Stimulated activated CD8-positive, alpha-beta memory T cell treated with anti-CD3 and anti-CD28 coated beads, Interleukin-4, amount 100 ng/mL, for 4 hours (primary cell): ENCODE data around the gene GARS1.

Experiments used
- DNase-seq, 2 donors: peaks; one replicate each; pipeline ENCODE4 v3.0.0-alpha.2; 2020; ENCODE audit warnings: low read depth in 2 of 2, low spot score in 1 of 2

GARS1 gene

DNA sequence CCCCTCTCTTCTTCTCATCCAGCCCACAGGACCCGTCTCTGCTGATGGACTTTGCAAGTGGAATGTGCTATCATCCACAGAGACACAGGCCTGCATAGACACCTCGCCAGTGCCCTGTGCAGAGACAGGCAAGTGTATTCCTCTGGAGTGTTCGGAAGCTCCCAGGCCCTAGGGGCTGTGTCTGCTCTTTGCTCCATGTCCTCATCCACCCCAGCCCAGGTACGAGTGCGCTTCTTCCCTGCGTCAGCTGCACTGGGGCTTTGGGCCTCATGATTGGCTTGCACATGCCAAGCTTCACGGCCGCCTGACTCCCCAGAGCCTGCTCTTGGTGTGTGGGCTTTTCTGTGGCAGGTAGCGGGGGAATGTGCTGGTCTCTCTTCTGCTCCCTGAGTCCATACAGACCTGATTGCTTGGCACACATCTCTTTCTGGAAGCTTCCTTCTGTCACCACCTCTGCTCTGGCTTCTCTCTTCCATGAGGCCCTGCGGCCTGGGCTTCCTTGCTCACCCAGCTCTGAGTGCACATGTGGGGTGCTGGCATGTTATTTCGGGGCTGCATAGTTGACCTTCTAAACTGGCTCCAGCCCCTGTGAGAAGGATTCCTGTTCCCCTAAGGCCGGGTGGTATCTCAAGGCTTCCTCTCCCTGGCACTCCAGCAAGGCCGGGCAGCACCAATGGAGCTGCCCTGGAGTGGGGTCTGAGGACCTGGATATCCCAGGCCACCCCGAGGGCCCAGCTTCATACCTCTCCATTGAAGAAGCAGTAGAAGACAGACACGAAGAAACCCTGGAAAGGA, 59.8 kb downstream of the GARS1 start:
- no peak for DNase-seq

DNA sequence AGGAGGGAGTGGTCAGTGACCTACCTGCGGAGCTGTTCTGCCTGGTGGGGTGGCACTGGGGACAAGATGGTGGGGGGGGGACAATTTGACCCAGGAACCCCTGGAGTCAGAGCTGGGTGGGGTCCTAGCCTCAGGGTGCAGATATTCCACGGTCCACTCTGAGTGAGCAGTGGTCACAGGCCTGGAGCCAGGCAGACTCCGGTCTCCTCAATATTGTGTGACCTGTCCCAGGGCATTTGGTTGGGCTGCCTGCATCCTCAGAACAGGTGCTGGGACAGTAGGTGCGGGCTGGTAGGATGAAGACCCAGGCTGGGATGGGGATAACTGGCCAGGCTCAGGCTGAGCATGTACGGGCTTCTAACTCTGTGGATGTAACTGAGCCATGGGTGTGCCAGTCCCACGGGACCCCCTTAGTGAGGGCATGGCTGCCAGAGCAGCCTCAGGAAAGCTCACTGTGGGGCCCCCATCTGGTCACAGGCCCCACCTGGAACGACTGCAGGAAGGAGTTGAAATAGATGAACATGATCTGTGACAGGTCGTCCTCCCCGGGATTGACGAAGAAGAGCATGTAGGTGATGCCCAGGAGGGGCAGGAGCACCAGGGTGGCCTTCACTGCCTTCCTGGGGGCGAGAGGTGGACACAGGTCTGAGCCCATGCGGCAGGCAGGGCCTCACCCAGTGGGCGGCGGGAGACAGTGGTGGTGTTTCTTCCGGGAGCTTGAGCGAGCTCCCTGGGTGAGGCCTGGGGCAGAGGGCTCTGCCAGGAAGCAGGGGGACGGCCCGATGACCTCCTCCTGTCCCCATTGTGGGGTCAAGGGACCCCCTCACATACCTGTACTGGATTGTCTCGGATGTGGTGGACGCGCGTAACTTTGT, 60.7 kb downstream of the GARS1 start:
- no peak for DNase-seq

DNA sequence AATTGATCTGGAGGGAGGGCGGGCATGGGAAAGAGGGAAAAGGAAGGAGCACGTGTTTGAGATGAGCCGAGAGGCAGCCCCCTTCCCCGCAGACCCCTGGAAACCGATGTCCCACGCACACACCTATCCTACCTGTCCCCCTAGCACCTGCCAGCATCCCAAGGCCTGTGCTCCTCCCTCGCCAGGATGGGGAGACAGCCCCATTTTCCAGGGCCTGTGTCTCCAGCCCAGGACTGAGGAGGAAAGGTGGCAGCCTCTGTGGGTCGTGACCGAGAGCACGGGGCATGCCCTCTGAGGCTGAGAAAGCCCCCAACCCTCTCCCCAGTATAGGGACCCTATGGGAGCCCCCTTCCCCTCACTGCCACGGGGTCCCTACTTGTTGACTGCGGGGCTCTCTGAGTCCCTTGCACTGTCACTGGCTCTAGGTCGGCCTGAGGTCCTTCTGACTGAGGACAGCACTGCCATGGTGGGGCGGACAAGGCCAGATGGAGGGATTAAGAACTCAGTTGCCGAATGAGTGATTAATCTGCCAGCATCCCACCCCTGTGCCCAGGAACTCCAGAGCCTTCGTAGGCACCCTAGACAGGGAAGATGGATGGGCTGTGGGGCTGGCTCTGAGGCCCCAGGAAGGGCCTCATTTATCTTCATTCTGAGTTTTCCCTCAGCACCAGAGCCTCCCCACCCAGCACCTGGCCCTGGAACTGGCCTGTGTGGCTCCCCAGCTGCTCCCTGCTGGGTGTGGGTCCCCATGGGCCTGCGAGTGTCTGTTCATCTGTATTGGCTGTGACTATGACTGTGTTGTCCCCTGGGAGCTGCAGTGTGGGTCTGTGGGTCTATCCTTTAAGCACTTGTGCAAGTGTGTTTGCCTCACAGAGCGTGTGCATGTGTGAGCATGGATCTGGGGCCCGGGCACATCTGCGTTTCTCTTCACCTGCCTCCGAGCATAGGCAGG, 61.6 kb downstream of the GARS1 start:
- no peak for DNase-seq

DNA sequence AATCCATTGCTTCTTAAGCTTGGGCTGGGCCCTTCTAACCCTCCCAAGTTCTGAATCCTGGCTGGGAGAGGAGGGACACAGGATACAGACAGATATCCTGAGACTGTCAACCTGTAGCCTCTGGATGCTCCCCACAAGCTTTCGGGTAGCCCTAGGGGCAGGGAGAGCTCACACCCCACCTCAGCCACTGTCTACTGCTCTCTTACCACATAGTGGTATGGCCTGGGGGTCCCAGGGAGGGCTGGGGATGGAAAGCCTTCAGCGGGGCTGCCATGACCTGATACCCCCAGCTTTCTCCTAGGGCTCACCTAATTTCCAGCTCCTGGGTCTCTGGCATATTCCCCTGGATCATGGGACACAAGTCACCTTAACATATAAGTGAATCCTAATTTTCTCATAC, 62.5 kb downstream of the GARS1 start:
- DNase-seq = no peak

DNA sequence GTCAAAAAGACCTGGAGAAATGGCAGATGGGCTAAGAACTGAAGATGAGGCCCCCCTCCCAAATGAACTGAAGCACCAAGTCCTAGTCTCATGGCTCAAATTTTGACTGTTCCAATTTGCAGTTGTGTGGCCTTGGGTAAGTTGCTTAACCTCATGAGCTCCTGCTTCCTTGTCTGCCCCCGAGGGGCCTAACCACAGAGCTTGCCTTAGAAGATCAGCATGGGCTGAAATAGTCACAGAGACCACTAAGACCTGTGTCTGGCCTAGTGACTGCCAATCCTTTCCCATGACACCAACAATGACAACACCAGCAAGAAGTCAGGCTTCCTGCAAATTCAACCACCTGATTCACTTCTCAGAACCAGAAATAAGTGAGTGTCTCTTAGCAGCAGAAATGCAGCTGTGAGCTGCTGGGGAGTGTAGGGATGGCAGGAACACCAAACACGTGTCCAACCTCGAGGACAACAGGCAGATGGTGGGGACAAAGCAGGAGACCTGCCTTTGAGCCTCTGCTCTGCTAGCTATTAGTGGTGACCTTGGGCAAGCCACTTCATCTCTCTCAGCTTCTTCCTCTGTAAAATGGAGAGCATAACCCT, 63.9 kb downstream of the GARS1 start:
- DNase-seq = no peak

DNA sequence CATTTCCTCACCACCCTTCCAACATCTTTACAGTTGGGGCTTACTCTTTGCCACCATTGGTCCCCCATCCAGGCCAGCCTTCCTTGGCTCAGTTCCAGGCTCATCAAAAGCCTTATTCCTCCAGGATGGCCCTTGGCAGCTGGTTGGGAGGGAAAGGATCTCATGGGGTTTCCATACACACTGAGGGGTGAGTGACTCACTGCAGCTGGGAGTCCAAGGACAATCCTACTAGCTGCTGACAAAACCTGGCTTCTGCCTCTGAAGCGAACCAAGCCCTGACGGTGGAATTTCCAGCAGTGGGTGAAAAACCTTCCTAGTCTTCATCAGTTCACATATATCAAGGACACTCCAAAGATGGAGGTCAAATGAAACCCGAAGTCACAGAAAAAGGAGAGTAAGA, 64.6 kb downstream of the GARS1 start:
- DNase-seq = no peak

DNA sequence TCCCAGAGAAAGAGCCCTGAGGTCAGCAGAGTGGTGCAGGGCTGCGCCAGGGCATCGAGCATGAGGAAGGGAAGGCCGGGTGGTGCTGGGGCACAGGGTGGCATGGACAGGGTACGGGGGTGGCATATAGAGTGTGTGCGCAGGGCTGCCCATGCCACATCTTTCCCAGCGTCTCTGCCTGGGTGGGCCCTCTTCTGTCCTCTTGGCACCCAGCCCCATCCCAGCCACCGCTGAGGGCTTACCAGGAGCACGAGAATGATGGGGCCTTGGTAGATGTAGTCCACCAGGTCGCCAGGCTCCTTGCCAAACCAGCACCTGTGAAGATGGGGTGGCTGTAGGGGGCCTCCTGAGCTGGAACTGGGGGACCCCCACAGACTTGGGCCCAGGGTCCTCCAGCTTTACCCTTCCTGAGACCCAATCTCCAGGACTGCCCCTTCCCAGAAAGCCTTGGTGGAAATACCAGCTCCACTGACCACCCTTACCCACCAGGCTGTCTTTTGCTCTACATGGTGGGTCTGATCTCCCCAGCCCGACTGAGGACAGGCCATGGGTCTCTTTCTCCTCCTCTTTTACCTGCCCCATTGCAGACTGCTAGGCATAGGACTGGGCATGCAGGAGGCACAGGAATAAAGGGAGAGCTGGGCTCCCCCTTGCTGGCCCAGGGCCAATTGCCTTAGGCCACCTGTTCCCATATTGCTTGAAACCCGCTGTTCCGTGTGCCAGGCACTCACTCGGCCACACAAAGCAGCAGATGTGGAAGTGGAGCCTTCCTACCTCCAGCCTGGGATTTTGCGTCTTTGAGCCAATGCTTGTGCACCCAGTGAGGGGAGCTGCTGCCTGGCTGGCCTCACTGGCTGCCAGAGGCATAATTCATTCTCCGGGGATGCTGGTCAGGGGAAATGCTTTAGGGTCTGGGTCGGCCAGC, 65.9 kb downstream of the GARS1 start:
- DNase-seq = no peak

DNA sequence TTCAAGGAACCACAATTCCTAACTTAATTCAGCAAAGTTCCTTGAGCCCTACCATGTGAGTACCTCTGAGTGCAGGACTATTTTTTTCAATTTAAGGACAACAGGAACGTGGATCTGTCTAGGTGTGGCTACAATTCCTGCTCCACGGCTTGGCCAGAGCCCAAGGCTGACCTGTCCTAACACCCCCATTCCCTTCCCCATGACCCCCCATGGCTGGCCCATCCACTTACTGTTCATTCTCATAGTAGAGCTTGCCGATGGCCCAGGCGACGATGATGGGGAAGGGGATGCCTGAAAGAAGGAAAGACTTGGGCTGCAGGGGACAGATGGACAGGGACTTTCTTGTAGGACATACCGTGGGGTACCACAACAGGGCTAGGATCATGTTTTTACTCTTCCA, 67.2 kb downstream of the GARS1 start:
- no peak for DNase-seq

DNA sequence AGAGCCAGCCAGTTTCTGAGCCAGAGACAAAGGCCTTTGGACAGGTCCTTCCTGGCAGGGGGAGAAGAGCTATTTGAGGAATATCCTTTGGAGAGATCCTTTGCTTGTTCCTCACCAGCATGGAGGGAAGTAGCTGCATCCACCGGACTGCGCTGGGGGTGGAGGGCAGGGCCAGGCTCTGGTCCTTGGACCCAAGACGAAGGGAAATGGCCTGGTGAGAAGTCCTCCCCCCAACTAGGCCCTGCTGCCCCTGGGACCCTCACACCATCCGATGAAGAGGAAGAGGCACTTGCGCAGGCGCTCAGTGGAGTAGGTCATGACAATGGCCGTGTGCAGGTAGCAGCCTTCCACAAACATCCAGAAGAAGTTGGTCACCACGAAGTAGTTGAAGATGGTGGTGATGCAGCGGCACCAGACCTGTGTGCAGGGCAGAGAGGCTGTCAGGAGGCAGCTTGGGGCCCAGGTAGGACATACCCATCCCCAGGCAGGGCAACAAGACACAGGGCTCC, 67.8 kb downstream of the GARS1 start:
- DNase-seq = no peak

DNA sequence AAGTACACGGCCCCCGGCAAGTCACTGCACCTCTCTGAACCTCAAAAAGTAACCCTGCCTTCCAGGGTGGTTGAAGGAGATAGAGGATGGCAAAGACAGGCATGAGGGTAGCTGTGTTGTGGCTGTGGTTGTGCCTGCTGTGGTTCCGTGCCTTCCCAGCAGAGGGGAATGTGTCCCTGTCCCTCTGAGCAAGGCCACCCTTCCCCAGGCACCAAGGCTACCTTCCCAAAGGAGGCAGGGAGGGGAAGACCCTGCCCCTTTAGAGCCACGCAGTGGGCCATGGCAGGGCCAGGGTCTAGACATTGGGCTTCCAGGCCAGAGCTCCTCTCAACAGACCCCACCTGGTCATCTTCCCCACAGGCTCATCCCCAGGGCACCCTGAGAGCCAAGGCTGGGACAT, 68.7 kb downstream of the GARS1 start:
- DNase-seq = no peak

DNA sequence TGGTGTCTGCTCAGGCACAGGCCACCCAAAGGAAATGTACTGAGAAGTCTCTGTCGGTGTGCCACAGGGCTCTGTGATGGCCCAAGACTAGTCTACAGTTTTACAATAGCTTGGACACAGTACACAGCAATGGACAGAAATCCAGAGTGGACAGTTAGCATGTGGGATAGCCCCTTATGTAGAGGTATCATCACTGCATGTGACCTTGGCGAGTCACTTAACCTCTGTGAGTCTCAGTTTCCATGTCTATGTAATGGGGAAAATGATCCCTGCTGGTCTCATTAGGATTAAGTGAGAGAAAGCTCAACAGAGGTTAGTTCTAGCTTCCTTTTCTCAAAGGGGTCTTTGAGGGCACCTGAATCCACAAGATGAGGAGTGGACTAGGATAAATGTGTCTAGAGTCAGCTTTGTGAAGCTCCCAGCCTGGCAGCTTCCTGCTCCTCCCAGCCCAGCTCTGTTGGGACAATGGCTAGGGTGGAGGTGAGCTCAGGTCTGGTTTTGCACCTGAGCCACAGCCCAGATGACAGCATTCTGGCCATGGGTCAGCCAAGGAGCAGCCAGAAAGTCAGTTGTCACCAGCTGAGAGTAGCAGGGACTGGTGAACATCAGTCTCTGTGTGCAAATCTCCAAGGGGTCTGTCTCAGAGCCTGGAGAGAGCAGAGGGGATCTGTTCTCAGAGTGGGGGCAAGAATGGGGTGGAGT, 69.7 kb downstream of the GARS1 start:
- no peak for DNase-seq

DNA sequence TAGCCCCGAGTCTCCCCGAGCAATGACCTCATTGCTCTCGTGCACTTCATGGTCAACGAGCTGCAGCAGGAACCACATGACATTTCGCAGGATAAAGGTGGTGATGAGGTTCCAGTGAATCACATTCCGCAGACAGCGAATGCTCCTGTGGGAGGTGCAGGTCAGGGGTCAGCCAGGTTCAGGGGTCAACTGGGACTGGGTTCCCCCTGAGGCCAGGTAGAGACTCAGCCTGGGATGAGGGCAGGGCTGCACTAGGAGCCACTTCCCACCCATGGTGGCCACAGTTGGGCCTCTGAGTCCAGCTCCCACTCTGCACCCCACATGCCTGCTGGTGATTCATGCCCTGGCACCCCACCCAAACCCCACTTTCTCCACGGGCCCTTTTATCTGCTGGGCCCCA, 70.4 kb downstream of the GARS1 start:
- DNase-seq = no peak

DNA sequence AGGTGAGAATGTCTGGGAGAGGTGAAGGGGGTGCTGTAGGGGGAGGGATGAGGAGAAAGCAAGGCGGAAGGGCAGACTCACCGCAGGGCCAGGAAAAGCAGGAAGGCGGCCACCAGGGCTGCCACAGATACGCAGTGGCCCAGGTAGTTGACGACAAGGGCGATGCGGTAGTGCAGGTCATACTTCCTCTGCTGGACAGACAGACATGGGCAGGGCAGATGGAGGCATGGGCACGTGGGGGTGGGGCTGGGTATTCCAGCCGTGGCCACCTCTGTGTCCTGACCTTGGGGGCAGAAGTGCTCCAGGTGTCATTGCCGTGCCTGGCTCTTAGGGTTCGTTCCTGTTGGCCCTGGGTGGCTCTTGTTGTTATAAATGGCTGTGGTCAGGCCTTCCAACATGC, 70.8 kb downstream of the GARS1 start:
- DNase-seq = no peak

DNA sequence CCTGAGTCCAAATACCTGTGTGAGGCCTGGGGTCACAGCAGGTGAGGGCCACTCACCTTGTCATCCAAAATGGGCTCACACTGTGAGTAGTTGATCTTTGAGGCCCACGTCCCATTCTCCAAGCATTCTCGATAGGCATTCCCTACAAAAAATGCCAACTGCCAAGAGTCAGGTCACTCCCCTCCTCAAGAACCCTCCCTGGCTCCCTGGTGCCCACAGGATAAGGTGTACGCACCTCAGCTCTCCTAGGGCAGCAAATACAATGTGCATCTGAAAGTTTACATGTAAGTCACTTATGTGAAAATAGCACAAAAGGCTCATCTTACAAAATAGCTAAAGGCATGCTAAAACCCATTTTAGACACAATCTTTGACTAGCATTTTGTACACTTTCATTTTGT, 72.5 kb downstream of the GARS1 start:
- DNase-seq = no peak

DNA sequence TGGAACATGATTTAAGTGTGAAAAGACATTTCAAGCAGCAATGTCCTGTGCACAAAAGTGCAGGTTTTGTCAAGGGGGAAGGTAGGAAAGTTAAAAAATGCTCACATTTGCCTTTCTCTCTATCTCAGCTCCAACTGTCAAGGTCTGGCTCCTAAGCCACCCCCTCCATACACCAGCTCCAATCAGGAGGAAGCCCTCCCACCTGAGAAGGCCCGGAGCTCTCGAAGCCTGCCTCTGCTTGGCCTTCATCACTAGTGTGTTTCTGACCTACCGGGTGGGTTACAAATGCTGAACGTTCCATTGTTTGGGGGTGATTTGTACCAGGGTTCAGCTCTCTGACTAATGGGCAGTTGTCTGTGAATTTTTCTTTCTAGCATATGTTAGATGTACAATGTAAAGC, 73.4 kb downstream of the GARS1 start:
- no peak for DNase-seq

DNA sequence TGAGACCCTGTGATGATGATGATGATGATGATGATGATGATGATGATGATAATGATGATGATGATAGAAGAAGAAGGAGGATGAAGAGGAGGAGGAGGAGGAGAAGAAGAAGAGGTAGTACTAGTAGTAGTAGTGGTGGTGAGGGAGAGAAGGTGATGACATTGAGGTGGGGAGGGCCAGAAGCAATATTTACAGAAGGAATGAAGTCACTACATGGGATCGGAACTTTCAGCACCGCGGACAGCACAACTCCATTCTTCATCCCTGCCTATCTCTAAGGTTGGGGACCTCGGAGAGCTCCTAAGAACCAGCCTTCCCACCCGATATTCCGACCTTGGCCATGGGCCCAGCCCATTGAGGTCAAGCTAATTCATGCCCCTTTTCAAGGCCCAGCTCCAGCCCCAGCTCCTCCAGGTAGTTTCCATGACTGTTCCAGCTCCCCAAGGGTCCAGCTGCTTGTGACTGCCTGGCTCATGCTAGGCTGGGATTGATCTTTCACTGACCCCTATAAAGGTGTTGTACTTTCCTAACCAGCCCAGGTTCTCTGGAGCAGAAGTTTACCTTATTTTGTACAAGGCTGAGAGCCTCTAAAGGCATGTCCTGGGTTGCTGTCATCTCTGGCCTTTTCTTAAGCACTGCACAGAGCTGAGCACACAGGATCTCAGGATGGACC, 77.3 kb downstream of the GARS1 start:
- no peak for DNase-seq

DNA sequence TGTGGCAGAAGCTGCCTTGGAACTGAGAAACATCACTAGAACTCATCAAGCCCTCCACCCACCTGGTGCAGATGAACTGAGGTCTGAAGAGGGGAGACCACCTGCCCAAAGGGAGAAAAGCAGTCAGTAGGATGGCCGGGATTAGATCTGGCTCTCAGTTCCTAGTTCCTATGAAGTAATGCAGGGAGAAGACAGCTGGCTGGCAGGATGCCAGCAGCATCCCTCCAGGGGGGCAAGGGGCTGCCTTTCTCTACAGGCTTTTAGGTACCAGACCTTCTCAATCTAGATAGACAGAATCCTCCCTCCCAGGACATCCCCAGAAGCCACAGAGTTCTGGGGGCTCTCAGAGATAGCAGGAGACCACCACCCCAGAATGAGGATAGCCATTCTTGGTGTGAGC, 79.7 kb downstream of the GARS1 start:
- DNase-seq = no peak

DNA sequence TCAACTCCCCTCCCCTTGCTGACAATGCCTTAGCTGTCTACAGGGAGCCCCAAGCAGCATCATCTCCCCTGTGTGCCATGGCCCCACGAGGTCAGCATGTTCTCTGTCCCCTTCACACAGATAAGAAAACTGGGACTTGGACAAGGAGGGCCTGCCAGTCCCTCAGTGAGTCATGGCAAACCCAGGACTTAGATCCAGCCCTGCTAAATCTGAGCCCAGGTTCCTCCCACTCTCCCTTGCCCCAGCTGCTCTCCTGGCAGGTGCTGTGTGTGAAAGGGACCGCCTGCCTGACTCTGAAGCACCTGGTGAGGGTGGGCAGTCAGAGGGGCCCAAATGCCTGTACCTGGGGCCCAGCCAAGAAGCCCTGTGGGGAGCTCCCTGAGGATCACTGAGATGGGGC, 80.2 kb downstream of the GARS1 start:
- DNase-seq = no peak

DNA sequence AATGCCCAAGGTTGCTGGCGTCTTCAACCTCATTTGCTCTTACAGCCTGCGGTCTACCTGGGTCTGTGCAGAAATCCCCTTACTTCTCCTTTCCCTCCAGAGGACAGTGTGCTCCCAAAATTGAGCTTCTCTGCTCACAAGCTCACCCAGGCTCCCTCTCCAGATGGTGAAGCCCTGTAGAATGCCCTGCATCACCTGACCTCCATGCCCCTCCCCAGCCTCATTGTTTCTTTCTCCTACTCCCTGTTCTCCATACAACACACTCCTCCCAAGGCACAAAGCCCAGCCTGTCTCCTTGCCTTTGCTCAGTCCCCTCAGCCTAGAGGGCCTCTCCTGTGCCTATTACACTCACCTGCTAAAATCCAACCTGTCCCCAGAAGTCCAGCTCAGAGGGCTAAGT, 84.1 kb downstream of the GARS1 start:
- no peak for DNase-seq
